NCI-H774 (cell line): ENCODE data around the gene IHH.

Experiments used
- DNase-seq: peaks from one replicate; lab custom pipeline; 2025; lab: John Stamatoyannopoulos, UW

Gene IHH

GRCh38 chr2:219038600-219038999 lies 22.1 kb downstream of the IHH start:
- no peak for DNase-seq

- DNase-seq: no peak
Measured at GRCh38 chr2:219037783-219038499, 22.8 kb downstream of the IHH start.

- DNase-seq: no peak
Measured at GRCh38 chr2:219035942-219036341, 24.8 kb downstream of the IHH start.

- no peak for DNase-seq
Measured at GRCh38 chr2:219034823-219035222, 25.9 kb downstream of the IHH start.

- DNase-seq: no peak
Measured at GRCh38 chr2:219032051-219032745, 28.5 kb downstream of the IHH start.

- DNase-seq: no peak
Measured at GRCh38 chr2:219031005-219031738, 29.5 kb downstream of the IHH start.

- DNase-seq: no peak
Measured at GRCh38 chr2:219030177-219030940, 30.4 kb downstream of the IHH start.

- DNase-seq: peak; percentile 34
Measured at GRCh38 chr2:219029829-219030165, 30.9 kb downstream of the IHH start.

GRCh38 chr2:219028996-219029828 lies 31.5 kb downstream of the IHH start:
- DNase-seq: no peak

- DNase-seq: no peak
Measured at GRCh38 chr2:219028141-219028540, 32.6 kb downstream of the IHH start.

- no peak for DNase-seq
Measured at GRCh38 chr2:219027511-219028055, 33.1 kb downstream of the IHH start.

- no peak for DNase-seq
Measured at GRCh38 chr2:219026946-219027345, 33.8 kb downstream of the IHH start.

- DNase-seq: no peak
Measured at GRCh38 chr2:219025637-219026585, 34.8 kb downstream of the IHH start.

GRCh38 chr2:219024059-219024458 lies 36.7 kb downstream of the IHH start:
- DNase-seq: no peak

GRCh38 chr2:219023045-219023605 lies 37.6 kb downstream of the IHH start:
- DNase-seq: no peak

GRCh38 chr2:219022616-219023015 lies 38.1 kb downstream of the IHH start:
- no peak for DNase-seq

- no peak for DNase-seq
Measured at GRCh38 chr2:219022041-219022440, 38.7 kb downstream of the IHH start.

GRCh38 chr2:219021591-219021990 lies 39.1 kb downstream of the IHH start:
- DNase-seq: no peak

- DNase-seq: no peak
Measured at GRCh38 chr2:219020604-219021365, 39.9 kb downstream of the IHH start.
